SHP77 (cell line): ENCODE data around the gene TRIM54.

Source experiments
- DNase-seq, 2 experiments: peaks; one replicate each; lab custom pipeline; 2025; lab: John Stamatoyannopoulos, UW

Gene TRIM54

DNA sequence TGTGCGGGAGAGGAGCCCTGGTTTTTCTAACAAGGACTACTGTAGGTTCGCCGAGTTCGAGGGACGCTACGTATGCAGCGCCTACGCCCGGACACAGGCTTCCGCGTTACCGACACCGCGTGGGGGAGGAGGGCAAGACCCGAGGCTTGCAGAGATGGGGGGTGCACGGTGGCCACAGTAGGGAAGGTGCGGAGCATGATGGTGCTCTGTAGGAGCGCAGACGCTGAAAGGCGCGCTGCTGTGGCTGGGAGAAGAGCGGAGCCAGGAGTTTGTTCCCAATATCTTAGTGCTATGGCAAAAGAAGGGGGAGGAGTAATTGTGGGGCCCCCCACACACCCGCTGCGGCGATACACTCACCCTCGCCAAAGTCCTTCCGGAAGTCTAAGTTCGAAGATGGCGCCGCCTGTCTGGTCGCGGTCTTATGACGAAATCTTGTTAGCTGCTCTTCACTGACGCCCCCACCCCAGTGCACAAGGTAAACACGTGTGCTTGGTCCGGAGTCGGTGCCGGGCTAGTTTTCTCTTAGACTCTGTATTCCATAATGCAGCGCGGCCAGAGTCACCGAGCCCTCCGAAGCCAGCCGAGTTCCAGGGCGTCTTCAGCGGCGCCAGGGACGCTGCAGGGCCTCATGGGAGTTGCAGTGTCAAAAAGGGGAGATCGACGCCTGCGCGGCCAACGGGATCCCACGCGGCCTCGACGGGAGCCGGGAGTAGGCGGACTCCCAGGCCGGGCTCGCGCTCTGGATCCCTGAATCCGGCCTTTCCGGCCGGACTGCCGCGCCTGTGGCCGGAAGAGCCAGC is 74.4 kb downstream of the TRIM54 start, which contains the start of gene GTF3C2:
Gene GTF3C2 (minus strand): TSS at position 383 of the 800 bp plus-strand sequence. CDS start 13,210 bp downstream, outside the sequence.
- peak; percentile 96 to 99 for DNase-seq
